ENCODE results near the gene EML4.

EML4 gene

DNA sequence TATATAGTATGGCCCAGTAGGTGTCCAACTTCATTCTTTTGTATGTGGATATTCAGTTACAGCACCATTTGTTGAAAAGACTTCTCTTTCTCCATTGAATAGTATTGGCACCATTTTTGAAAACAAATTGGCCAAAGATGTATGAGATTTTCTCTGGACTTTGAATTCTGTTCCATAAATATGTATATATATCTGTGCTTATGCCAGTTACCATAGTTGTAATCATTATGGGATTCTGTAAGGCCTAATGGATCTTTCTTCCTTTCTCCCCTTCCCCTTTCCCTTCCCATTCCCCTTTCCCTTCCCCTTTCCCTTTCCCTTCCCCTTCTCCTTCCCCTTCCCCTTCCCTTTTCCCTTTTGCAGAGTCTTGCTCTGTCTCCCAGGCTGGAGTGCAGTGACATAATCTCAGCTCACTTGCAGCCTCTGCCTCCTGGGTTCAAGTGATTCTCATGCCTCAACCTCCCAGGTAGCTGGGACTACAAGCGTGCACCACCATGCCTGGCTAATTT, 140.9 kb downstream of the EML4 start:
- DNase-seq (ENCODE audit: low read depth): no peak
- TF ChIP-seq CTCF (conservative IDR thresholded peaks at IDR 0.05; ENCODE audit: control insufficient read depth, insufficient read depth, low read depth, low read length): no peak
- no peak overlapping the region for H3K4me3 ChIP-seq (ENCODE audit: control insufficient read depth, low read depth, low read length)

DNA sequence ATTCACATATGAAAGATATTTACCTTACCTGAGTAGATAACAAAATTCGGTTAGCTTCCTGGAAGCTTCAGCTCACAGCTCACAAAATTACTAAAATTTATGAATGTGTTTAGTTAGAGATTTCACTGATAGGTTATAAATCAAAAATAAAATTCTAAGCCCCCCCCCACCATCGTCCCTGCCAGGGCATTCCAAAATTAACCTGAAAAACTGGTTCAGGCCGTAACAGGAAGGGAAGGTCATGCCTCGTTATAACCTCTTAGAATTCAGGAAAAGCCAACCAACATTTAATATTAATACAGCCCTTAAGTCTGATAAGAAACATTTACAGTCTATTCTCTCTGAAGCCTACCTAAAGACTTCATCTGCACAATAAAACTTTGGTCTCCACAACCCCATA, 143.0 kb downstream of the EML4 start:
- no peak overlapping the region for H3K4me3 ChIP-seq (ENCODE audit: control insufficient read depth, low read depth, low read length)
- TF ChIP-seq CTCF (conservative IDR thresholded peaks at IDR 0.05; ENCODE audit: control insufficient read depth, insufficient read depth, low read depth, low read length): no peak
- DNase-seq (ENCODE audit: low read depth): no peak

- DNase-seq (ENCODE audit: low read depth): peak; percentile 94
- H3K4me3 ChIP-seq (ENCODE audit: control insufficient read depth, low read depth, low read length): no peak overlapping the region
- no peak for TF ChIP-seq CTCF (conservative IDR thresholded peaks at IDR 0.05; ENCODE audit: control insufficient read depth, insufficient read depth, low read depth, low read length)
Measured at GRCh38 chr2:42314892-42315468, 145.8 kb downstream of the EML4 start.

DNA sequence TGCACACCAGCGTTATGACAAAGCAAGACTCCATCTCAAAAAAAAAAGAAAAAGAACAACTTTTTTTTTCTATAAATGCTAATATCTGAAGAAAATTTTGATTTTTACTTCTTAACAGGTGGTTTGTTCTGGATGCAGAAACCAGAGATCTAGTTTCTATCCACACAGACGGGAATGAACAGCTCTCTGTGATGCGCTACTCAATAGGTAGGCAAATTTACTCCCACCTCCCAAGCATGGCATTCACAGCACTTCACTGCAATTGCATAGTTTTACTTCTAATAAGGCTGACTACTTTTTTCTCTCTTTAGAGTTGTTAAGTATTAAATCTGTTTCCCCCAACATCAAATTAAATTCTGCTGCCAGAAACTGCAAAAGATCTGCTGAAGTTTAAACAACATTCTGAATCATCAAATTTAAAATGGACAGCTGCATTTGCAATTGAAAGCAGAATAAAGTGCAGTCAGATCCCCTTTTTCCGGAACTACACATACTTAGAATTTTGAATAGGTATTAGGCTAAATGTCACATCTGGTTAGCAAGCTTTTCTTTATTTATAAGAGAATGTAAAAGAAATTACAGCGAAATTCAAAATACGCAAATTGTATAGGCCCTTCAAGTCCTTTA, 146.8 kb downstream of the EML4 start:
- no peak for DNase-seq (ENCODE audit: low read depth)
- no peak overlapping the region for H3K4me3 ChIP-seq (ENCODE audit: control insufficient read depth, low read depth, low read length)
- TF ChIP-seq CTCF (conservative IDR thresholded peaks at IDR 0.05; ENCODE audit: control insufficient read depth, insufficient read depth, low read depth, low read length): no peak

- H3K4me3 ChIP-seq (ENCODE audit: control insufficient read depth, low read depth, low read length): no peak overlapping the region
- TF ChIP-seq CTCF (conservative IDR thresholded peaks at IDR 0.05; ENCODE audit: control insufficient read depth, insufficient read depth, low read depth, low read length): no peak
- no peak for DNase-seq (ENCODE audit: low read depth)
Measured at GRCh38 chr2:42316910-42317309, 147.8 kb downstream of the EML4 start.

- no peak overlapping the region for H3K4me3 ChIP-seq (ENCODE audit: control insufficient read depth, low read depth, low read length)
- DNase-seq (ENCODE audit: low read depth): no peak
- no peak for TF ChIP-seq CTCF (conservative IDR thresholded peaks at IDR 0.05; ENCODE audit: control insufficient read depth, insufficient read depth, low read depth, low read length)
Measured at GRCh38 chr2:42317486-42317885, 148.3 kb downstream of the EML4 start.

All from fibroblast of mammary gland (primary cell).